CD4-positive, alpha-beta T cell (primary cell): ENCODE results near the gene FMN1. TPM values are rescaled to one million over a fixed set of nuclear protein-coding genes. Genes with fewer than 3 reads are reported as not detected.

Source experiments
- ATAC-seq: fragments of 200-7000 bp; cut with Tn5 transposase; one replicate; pipeline ENCODE4 v1.10.0; 2022; ENCODE audit warnings: mild to moderate bottlenecking; ENCODE audit not compliant: poor library complexity
- CTCF ChIA-PET: fragments of 350-600 bp; sonication (Branson Sonifier 250); formaldehyde crosslinking; loops from one replicate; lab custom pipeline; 2021; ENCODE audit warnings: antibody characterized with exemption, inconsistent platforms; lab: Charles Lee
- POLR2A ChIA-PET: fragments of 350-600 bp; sonication (Branson Sonifier 250); formaldehyde crosslinking; loops from one replicate; lab custom pipeline; 2021; ENCODE audit warnings: antibody characterized with exemption, inconsistent platforms; lab: Charles Lee
- DNase-seq, 14 experiments: peaks; one replicate each; pipeline ENCODE4 v3.0.0-alpha.2; 2013 to 2020; ENCODE audit warnings: mixed read lengths in 2 of 14
- H3K27ac ChIP-seq, 2 donors: one replicate each; pipeline versions ENCODE4 v1.5.1 to v1.7.0; 2013; ENCODE audit warnings: low read length in 2 of 2, low read depth in 1 of 2, mild to moderate bottlenecking in 1 of 2
- H3K27me3 ChIP-seq, 2 experiments: 1 replicate in 1 of 2; 2 replicates in 1 of 2; pipeline versions ENCODE4 v1.6.1 to v1.7.0; 2013; ENCODE audit warnings: low read length in 2 of 2, control low read depth in 1 of 2, mild to moderate bottlenecking in 1 of 2, moderate library complexity in 1 of 2; ENCODE audit not compliant: insufficient read depth in 2 of 2, control insufficient read depth in 1 of 2
- H3K36me3 ChIP-seq: one replicate; pipeline ENCODE4 v1.6.1; 2013; ENCODE audit warnings: low read length, control low read depth; ENCODE audit not compliant: insufficient read depth
- H3K4me1 ChIP-seq: one replicate; pipeline ENCODE4 v1.6.1; 2013; ENCODE audit warnings: low read length, control low read depth; ENCODE audit not compliant: insufficient read depth
- H3K4me3 ChIP-seq: one replicate; pipeline ENCODE4 v1.5.1; 2013; ENCODE audit warnings: mild to moderate bottlenecking, low read length, moderate library complexity
- H3K9me3 ChIP-seq, 2 experiments: 1 replicate in 1 of 2; 2 replicates in 1 of 2; pipeline versions ENCODE4 v1.6.1 to v1.7.0; 2013; ENCODE audit warnings: low read length in 2 of 2, mild to moderate bottlenecking in 2 of 2, control low read depth in 1 of 2, moderate library complexity in 1 of 2; ENCODE audit not compliant: control insufficient read depth in 1 of 2, insufficient read depth in 1 of 2
- H3K27ac Mint-ChIP-seq: one replicate; pipeline ENCODE4 v1.8.0; 2020; ENCODE audit warnings: mixed read lengths
- H3K27me3 Mint-ChIP-seq: one replicate; pipeline ENCODE4 v1.8.0; 2021; ENCODE audit warnings: mixed read lengths
- H3K36me3 Mint-ChIP-seq: one replicate; pipeline ENCODE4 v1.8.0; 2021; ENCODE audit warnings: low read depth, mixed read lengths
- H3K4me1 Mint-ChIP-seq: one replicate; pipeline ENCODE4 v1.8.0; 2021; ENCODE audit warnings: low read depth, mixed read lengths
- H3K4me3 Mint-ChIP-seq: one replicate; pipeline ENCODE4 v1.8.0; 2020; ENCODE audit warnings: mild to moderate bottlenecking, mixed read lengths
- H3K9me3 Mint-ChIP-seq: one replicate; pipeline ENCODE4 v1.8.0; 2020; ENCODE audit warnings: mixed read lengths
- CTCF ChIP-seq: fragments of 200-600 bp; IDR thresholded peaks from one replicate; pipeline ENCODE4 v1.8.0; 2022; ENCODE audit warnings: antibody characterized with exemption, mild to moderate bottlenecking
- intact Hi-C, 2 experiments: fragments of 100-400 bp; cut with DNase I in 1 of 2; cut with micrococcal nuclease in 1 of 2; formaldehyde crosslinking; loops; one replicate each; pipeline versions ENCODE4 v1.15.1 to v1.9.0; 2023 to 2025; cut with DNase I, micrococcal nuclease
- total RNA-seq, 174 experiments: library from RNA in 2 of 174; stranded (reverse) in 2 of 174; gene quantifications; one replicate each; pipeline ENCODE4 v1.2.3 and lab custom pipeline; 2021 to 2026

FMN1 gene
- total RNA-seq, 2 experiments from 2014 or later, result 0.39 to 0.55 TPM

DNA sequence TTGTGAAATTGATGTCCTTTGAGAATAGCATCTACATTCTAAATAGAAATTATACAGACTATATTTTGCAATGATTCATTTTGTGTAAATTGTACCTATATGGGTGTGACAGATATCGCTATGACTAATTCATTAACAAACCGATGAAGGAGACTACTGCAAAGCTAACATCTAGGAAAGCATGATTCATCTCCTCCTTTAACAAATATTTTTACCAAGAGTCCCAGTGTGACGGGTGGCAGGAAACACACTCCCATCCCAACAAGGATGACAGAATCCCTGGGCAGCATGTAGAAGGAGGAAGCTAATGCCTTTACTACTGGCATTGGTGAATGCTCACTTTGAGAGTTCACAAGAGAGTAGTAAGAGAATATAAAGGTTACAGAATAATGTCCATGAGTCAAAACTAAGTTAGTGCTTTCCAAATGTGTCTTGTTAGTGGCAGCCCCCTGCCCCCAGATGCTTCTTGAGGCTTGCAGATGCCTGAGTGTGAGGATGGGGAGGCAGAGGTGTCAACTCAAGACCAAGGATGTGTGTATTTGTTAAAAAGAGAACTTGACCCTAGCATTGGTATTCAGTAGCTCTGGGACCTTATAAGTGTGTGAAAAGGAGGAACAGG, 180.6 kb downstream of the FMN1 start:
- Histone ChIP-seq H3K27me3 (no peaks in the 10 kb centered on the region), H3K4me1 (no peaks in the 10 kb centered on the region), H3K4me3 (no peak overlapping the region), H3K27ac (no peak overlapping the region), H3K36me3 (no peaks in the 10 kb centered on the region), H3K9me3 (no peaks in the 10 kb centered on the region)
- Mint-ChIP-seq H3K27me3 (peaks cover 6% of the 10 kb centered on the region), H3K36me3 (no peaks in the 10 kb centered on the region), H3K9me3 (no peaks in the 10 kb centered on the region), H3K4me3 (no peak overlapping the region), H3K27ac (no peak overlapping the region), H3K4me1 (peaks cover 17% of the 10 kb centered on the region)
- ATAC-seq (no peak), DNase-seq (no peak)
- CTCF ChIA-PET, result interaction anchor here (1.2 kb wide), 1 partner anchor 9 kb away, joined by 4 read pairs; no protein-coding TSS in a partner anchor
- POLR2A ChIA-PET, result no interaction called here
- intact Hi-C loops, result no loop called here
- TF ChIP-seq CTCF, result no peak

DNA sequence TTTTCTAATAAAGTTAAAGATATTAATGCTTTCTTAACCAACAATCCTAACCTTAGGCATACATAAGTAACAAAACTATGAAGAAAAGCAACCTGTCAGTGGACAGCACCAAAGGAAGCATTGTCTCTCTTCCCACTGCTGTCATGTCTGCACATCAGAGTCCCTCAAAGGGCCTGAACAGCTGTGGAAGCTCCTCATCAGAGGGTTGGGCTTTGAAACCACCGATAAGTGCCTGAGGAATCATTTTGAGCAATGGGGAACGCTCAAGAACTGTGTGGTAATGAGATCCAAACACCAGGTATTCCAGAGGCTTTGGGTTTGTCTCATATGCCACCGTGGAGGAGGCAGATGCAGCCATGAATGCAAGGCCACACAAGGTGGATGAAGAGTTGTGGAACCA, 182.5 kb downstream of the FMN1 start:
- ATAC-seq, result no peak
- peaks cover 13% of the 10 kb centered on the region for H3K27me3 Mint-ChIP-seq
- H3K27me3 ChIP-seq, result no peaks in the 10 kb centered on the region
- no peaks in the 10 kb centered on the region for H3K9me3 Mint-ChIP-seq
- H3K36me3 Mint-ChIP-seq, result no peaks in the 10 kb centered on the region
- no peak for DNase-seq
- H3K4me3 Mint-ChIP-seq, result no peak overlapping the region
- CTCF ChIA-PET, result no interaction called here
- H3K36me3 ChIP-seq, result no peaks in the 10 kb centered on the region
- H3K4me1 Mint-ChIP-seq, result peaks cover 25% of the 10 kb centered on the region
- H3K27ac ChIP-seq, result no peak overlapping the region
- intact Hi-C loops, result no loop called here
- no peak for TF ChIP-seq CTCF
- no peaks in the 10 kb centered on the region for H3K4me1 ChIP-seq
- H3K27ac Mint-ChIP-seq, result no peak overlapping the region
- POLR2A ChIA-PET, result no interaction called here
- H3K9me3 ChIP-seq, result no peaks in the 10 kb centered on the region
- H3K4me3 ChIP-seq, result no peak overlapping the region

- POLR2A ChIA-PET, result no interaction called here
- Histone ChIP-seq H3K9me3 (no peaks in the 10 kb centered on the region), H3K27ac (no peak overlapping the region), H3K4me1 (no peaks in the 10 kb centered on the region), H3K4me3 (no peak overlapping the region), H3K36me3 (no peaks in the 10 kb centered on the region), H3K27me3 (peaks cover 0 to 2% of the 10 kb centered on the region in 2 experiments)
- intact Hi-C loops, result no loop called here
- Mint-ChIP-seq H3K36me3 (no peaks in the 10 kb centered on the region), H3K4me1 (peaks cover 8% of the 10 kb centered on the region), H3K27me3 (peaks cover 12% of the 10 kb centered on the region), H3K27ac (no peak overlapping the region), H3K9me3 (no peaks in the 10 kb centered on the region), H3K4me3 (no peak overlapping the region)
- CTCF ChIA-PET, result no interaction called here
- no peak for TF ChIP-seq CTCF
- ATAC-seq (no peak), DNase-seq (no peak)
These were observed 184.9 kb downstream of the FMN1 start for GRCh38 chr15:33009603-33010002.
